Epithelial cell of esophagus (primary cell): ENCODE measurements around the gene DMAC2L.

Experiments
- DNase-seq: peaks from one replicate; pipeline ENCODE4 v3.0.0; 2010; ENCODE audit warnings: low read depth
- H3K4me3 ChIP-seq: 2 replicates; pipeline ENCODE4 v1.5.1; 2011; ENCODE audit warnings: mild to moderate bottlenecking, low read length, control low read depth
- TF ChIP-seq, protein P1 (sequence below): IDR thresholded peaks from 2 replicates; pipeline ENCODE4 v1.5.1; 2011; ENCODE audit warnings: low read depth, mild to moderate bottlenecking, low read length, control low read depth, inconsistent platforms; ENCODE audit not compliant: insufficient read depth; ENCODE audit errors: missing control alignments

Gene DMAC2L

DNA sequence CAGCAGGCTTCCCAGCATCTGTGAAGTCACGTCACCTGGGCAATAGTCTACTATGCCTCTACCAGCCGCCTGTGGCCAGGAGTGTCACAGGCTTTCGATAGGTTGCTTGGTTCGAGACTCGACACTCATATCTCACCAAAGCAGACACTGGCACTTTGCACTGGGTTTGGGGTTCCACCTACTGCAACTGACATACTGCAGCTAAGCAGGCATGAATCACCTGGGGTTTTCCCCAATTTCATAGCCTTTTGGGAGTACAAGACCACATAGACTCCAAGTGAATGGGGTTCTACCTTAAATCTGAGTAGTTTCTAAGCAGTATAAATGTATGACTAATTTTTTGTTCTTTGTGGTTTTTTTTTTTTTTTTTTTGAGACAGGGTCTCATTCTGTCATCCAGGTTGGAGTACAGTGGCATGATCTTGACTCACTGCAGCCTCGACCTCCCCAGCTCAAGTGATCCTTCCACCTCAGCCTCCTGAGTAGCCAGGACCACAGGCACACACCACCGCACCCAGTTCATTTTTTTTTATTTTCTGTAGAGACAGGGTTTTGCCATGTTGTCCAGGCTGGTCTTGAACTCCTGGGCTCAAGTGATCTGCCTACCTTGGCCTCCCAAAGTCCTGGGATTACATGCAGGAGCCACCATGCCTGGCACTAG lies 32.1 kb downstream of the DMAC2L start:
- TF ChIP-seq, protein P1, sequence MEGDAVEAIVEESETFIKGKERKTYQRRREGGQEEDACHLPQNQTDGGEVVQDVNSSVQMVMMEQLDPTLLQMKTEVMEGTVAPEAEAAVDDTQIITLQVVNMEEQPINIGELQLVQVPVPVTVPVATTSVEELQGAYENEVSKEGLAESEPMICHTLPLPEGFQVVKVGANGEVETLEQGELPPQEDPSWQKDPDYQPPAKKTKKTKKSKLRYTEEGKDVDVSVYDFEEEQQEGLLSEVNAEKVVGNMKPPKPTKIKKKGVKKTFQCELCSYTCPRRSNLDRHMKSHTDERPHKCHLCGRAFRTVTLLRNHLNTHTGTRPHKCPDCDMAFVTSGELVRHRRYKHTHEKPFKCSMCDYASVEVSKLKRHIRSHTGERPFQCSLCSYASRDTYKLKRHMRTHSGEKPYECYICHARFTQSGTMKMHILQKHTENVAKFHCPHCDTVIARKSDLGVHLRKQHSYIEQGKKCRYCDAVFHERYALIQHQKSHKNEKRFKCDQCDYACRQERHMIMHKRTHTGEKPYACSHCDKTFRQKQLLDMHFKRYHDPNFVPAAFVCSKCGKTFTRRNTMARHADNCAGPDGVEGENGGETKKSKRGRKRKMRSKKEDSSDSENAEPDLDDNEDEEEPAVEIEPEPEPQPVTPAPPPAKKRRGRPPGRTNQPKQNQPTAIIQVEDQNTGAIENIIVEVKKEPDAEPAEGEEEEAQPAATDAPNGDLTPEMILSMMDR: no peak
- DNase-seq: peak; percentile 80
- H3K4me3 ChIP-seq: no peak overlapping the region

- H3K4me3 ChIP-seq: no peak overlapping the region
- TF ChIP-seq, protein P1: no peak
- no peak for DNase-seq
These were observed 32.9 kb downstream of the DMAC2L start for GRCh38 chr14:50344876-50345563.

DNA sequence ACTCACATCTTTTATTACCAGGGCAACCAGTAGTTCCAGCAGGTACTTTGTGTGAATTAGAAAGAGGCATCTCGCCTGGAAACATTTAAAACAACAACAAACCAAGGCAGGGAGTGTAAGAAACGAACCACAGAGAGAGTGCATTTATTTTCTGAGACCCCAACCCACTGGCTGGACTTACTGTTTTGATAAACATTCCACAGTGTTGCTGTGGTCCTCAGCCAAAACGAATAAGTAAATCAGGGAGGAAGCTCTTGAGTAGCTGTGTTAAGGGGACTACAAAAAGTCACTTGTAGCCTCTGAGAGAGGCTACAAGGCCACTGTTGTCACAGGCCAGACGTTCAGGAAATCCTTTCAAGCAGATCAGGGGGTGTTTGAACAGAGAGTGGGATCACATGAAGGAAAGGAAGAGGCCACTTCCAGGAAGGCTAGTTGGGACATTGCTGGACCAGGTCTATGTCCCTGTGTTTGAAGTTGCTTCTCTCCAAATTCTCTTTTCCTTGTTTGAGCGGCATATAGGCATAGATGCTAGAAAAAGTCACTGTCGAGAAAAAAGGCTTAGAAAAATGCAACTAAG lies 33.8 kb downstream of the DMAC2L start:
- H3K4me3 ChIP-seq: no peak overlapping the region
- TF ChIP-seq, protein P1: no peak
- DNase-seq: no peak

DNA sequence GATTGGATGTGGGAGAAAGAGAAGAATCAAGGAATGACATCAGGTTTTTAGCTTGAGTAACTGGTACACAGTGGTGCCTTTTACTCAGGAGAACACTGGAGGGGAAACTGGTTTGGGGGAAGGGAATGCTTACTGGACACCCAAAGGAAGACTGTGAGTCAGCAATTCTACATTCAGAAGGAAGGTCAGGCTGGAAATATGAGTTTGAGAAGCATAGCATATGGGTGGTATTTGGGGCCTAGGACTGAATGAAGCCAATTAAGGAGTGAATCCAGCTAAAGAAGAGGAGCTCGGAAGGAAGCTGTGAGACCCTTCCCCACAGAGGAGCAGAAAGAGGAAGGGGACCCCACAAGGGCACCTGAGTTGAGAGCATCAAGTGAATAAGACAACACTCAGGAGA lies 35.4 kb downstream of the DMAC2L start:
- no peak overlapping the region for H3K4me3 ChIP-seq
- TF ChIP-seq, protein P1: no peak
- peak; percentile 90 for DNase-seq

- TF ChIP-seq, protein P1: no peak
- DNase-seq: no peak
- no peak overlapping the region for H3K4me3 ChIP-seq
These were observed 36.8 kb downstream of the DMAC2L start for GRCh38 chr14:50348933-50349332.

DNA sequence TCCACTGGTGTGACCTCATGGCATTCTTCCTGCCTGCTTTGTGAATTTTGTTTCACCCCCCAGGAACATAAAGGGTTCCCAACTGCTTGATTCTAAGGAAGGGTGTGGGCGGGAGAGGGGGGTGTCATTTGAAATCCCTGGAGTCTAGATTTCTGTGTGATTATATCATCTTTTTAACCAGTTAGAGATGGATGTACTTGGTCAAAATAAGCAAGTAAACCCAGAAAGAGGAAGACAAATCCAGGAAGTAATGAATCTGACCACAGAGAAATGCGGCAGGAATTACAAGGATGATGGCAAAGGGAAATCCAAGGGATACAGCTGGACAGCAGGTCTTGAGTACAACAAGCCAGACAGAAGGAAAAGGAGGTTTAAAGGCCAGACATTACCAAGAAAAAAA lies 38.9 kb downstream of the DMAC2L start:
- TF ChIP-seq, protein P1: no peak
- no peak for DNase-seq
- no peak overlapping the region for H3K4me3 ChIP-seq

DNA sequence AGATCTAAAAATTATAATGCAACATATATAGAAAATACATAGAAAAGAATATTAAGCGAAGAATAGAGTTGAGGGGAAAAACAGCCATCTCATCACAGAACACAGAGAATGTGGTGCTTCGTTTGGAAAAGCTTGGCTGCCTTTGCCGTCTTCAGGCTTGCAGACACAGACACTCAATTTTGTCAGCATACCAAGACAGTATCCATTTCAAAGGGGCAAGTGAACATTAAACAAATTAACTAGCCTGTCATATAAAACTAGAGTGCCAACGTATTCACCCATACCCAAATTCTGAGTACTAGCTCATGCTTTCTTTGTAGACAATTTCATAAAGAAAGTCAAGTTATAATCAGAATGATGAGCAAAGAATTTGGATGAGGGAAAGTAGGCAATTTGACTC lies 40.5 kb downstream of the DMAC2L start:
- DNase-seq: no peak
- TF ChIP-seq, protein P1: no peak
- H3K4me3 ChIP-seq: no peak overlapping the region
